MCF 10A (cell line): ENCODE data around the gene USHBP1. TPM values are rescaled to one million over a fixed set of nuclear protein-coding genes. Genes with fewer than 3 reads are reported as not detected.
A peak's percentile ranks its signal among the peaks of the same experiment; 100 is the strongest.

Experiments
- BruUV-seq: library from RNA; stranded (reverse); fragments of 400-500 nt; replicated peaks from 2 replicates; lab custom pipeline; 2021; lab: Mats Ljungman, UMichigan
- CTCF ChIA-PET: fragments of 300-600 bp; sonication (Branson Sonifier 250); formaldehyde crosslinking; extraction: SDS; loops from one replicate; lab custom pipeline; 2021; ENCODE audit warnings: antibody characterized with exemption, inconsistent platforms; lab: Yijun Ruan, JAX
- POLR2A ChIA-PET: fragments of 300-600, 350-650 bp; sonication (Branson Sonifier 250); formaldehyde crosslinking; extraction: SDS; loops from one replicate; lab custom pipeline; 2020; ENCODE audit warnings: antibody characterized with exemption, inconsistent platforms; lab: Yijun Ruan, JAX
- DNase-seq: peaks from one replicate; pipeline ENCODE4 v3.0.0-alpha.2; 2018; ENCODE audit not compliant: unreplicated experiment
- H3K27ac Mint-ChIP-seq: one replicate; pipeline ENCODE4 v1.8.0; 2022; ENCODE audit warnings: mild to moderate bottlenecking, low read depth, mixed read lengths; ENCODE audit not compliant: unreplicated experiment
- H3K27me3 Mint-ChIP-seq: one replicate; pipeline ENCODE4 v1.8.0; 2022; ENCODE audit warnings: mixed read lengths; ENCODE audit not compliant: insufficient read depth, unreplicated experiment
- H3K36me3 Mint-ChIP-seq: one replicate; pipeline ENCODE4 v1.8.0; 2022; ENCODE audit warnings: mild to moderate bottlenecking, moderate library complexity, mixed read lengths; ENCODE audit not compliant: insufficient read depth, unreplicated experiment
- H3K4me1 Mint-ChIP-seq: one replicate; pipeline ENCODE4 v1.8.0; 2022; ENCODE audit warnings: mixed read lengths; ENCODE audit not compliant: insufficient read depth, unreplicated experiment
- H3K4me3 Mint-ChIP-seq: one replicate; pipeline ENCODE4 v1.8.0; 2022; ENCODE audit warnings: mild to moderate bottlenecking, moderate library complexity, mixed read lengths; ENCODE audit not compliant: unreplicated experiment
- H3K9me3 Mint-ChIP-seq: one replicate; pipeline ENCODE4 v1.8.0; 2022; ENCODE audit warnings: mixed read lengths; ENCODE audit not compliant: unreplicated experiment
- CTCF ChIP-seq: fragments of 200-600 bp; IDR thresholded peaks from one replicate; pipeline ENCODE4 v1.8.0; 2022; ENCODE audit warnings: antibody characterized with exemption, mild to moderate bottlenecking; ENCODE audit not compliant: unreplicated experiment
- intact Hi-C: fragments of 100-400 bp; cut with micrococcal nuclease; formaldehyde crosslinking; loops from 2 replicates; pipeline ENCODE4 v1.14.1; 2022
- total RNA-seq: library from RNA; stranded (reverse); gene quantifications from 2 replicates; pipeline ENCODE4 v1.2.3, GENCODE V29; 2022

USHBP1 gene
- total RNA-seq, 1 experiment from 2014 or later: not detected

DNA sequence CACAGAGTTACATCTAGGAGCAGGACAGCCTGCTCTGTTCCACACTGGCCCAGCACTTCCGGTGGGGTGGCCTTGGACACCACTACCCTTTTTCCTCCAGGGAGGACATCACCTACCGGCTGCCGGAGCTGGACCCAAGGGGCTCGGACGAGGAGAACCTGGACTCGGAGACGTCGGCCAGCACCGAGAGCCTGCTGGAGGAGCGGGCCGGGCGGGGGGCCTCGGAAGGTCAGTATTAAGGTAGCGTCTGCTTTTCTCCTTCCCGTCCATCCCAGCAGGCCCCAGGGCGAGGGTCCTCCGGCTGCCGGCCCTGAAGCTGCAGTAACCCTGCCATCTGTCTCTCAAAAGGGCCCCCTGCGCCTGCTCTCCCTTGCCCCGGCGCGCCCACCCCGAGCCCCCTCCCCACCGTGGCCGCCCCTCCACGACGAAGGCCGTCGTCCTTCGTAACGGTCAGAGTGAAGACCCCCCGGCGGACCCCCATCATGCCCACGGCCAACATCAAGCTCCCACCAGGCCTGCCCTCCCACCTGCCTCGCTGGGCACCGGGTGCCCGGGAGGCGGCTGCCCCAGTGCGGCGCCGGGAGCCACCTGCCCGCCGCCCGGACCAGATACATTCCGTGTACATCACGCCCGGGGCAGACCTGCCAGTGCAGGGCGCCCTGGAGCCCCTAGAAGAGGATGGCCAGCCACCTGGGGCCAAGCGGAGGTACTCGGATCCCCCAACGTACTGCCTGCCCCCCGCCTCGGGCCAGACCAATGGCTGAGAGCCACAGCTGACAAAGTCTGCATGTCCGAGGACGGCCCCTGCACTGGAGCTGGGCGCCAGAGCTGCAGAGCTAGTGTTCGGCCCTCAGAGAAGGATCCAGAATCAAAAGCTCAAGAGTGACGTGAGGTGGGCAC is 52.7 kb downstream of the USHBP1 start:
- DNase-seq: no peak
- Mint-ChIP-seq H3K27ac (no peak overlapping the region), H3K4me1 (peaks cover 4% of the 10 kb centered on the region), H3K27me3 (no peaks in the 10 kb centered on the region), H3K4me3 (no peak overlapping the region), H3K9me3 (no peaks in the 10 kb centered on the region), H3K36me3 (peaks cover 33% of the 10 kb centered on the region)
- BruUV-seq: no TSS peak
- no peak for TF ChIP-seq CTCF
- POLR2A ChIA-PET: no interaction called here
- intact Hi-C loops: no loop called here
- CTCF ChIA-PET: no interaction called here

- H3K27me3 Mint-ChIP-seq: no peaks in the 10 kb centered on the region
- BruUV-seq: no TSS peak
- no peak for DNase-seq
- ChIA-PET POLR2A (interaction anchor here (1.0 kb wide), 1 partner anchor 10 kb away, joined by 3 read pairs; no protein-coding TSS in a partner anchor), CTCF (interaction anchor here (0.5 kb wide), 1 partner anchor 144 kb away, joined by 5 read pairs; no protein-coding TSS in a partner anchor)
- TF ChIP-seq CTCF: no peak
- no peak overlapping the region for H3K27ac Mint-ChIP-seq
- peaks cover 29% of the 10 kb centered on the region for H3K36me3 Mint-ChIP-seq
- H3K4me1 Mint-ChIP-seq: peaks cover 4% of the 10 kb centered on the region
- no peaks in the 10 kb centered on the region for H3K9me3 Mint-ChIP-seq
- intact Hi-C loops: no loop called here
- H3K4me3 Mint-ChIP-seq: no peak overlapping the region
These were observed 54.2 kb downstream of the USHBP1 start for GRCh38 chr19:17210296-17210695.

DNA sequence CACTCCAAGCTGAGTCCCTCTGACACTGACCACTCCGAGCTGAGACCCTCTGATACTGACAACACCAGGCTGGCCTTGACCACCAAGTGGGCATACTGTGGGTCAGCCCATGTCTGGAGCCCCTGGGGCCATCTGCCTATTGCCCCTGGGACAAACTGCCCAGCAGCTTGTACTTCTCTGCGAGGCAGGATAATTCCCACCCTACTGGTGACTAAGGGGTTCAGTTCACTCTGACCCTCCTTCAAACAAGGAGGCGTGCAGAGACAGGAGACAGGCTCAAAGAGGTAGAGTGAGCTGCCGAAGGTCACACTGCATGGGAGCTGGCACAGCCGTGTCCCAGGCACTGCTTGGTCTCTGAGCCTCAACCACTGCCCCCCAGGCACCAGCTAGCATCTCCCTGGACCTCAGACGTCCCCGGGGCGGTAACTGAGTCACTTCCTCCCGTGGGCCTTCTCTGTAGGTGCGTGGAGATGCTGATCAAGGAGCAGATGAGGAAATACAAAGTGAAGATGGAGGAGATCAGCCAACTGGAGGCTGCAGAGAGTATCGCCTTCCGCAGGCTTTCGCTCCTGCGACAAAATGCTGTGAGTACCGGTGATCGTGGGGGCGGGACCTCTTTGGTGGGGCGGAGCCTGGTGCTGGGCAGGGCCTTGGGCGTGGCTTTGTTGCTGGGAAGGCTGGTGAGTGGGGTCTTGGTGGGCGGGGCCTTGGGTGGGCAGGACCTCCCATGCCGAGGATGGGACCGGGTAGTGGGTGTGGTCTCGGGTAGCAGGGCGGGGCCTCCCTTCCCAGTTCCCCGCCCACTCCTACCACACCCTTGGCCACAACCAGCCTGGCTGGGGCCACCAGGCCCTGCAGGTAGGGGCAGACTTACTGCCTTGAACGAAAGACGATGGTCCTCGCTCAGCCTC is 55.2 kb downstream of the USHBP1 start:
- POLR2A ChIA-PET: no interaction called here
- no peak overlapping the region for H3K27ac Mint-ChIP-seq

More for the DNA sequence above, 55.2 kb downstream of the USHBP1 start:
- intact Hi-C loops: no loop called here
- H3K36me3 Mint-ChIP-seq: peaks cover 35% of the 10 kb centered on the region
- no peaks in the 10 kb centered on the region for H3K9me3 Mint-ChIP-seq
- H3K27me3 Mint-ChIP-seq: no peaks in the 10 kb centered on the region
- CTCF ChIA-PET: interaction anchor here (1.1 kb wide), 1 partner anchor 51 kb away, joined by 3 read pairs; no protein-coding TSS in a partner anchor
- peaks cover 4% of the 10 kb centered on the region for H3K4me1 Mint-ChIP-seq
- H3K4me3 Mint-ChIP-seq: no peak overlapping the region
- DNase-seq: peak; percentile 33
- no TSS peak for BruUV-seq
- no peak for TF ChIP-seq CTCF
